Skeletal muscle tissue (tissue), 4 donors: Measurements from ENCODE around the gene ASF1B. TPM values are rescaled to one million over a fixed set of nuclear protein-coding genes. Genes with fewer than 3 reads are reported as not detected.
"Not testable (repeated sequence)": the region's sequence is repeated elsewhere in the genome, so short reads cannot be mapped to it uniquely, and the experiment has no call there.

Source experiments
- H3K27ac ChIP-seq: one replicate; pipeline ENCODE4 v1.7.0; 2013; ENCODE audit warnings: mild to moderate bottlenecking, low read depth, low read length, inconsistent platforms
- H3K27me3 ChIP-seq, 3 donors: one replicate each; pipeline ENCODE4 v1.7.0; 2013; ENCODE audit warnings: low read length in 3 of 3; ENCODE audit not compliant: control insufficient read depth in 3 of 3, insufficient read depth in 3 of 3
- H3K36me3 ChIP-seq, 3 donors: one replicate each; pipeline ENCODE4 v1.7.0; 2013; ENCODE audit warnings: low read length in 3 of 3; ENCODE audit not compliant: control insufficient read depth in 3 of 3, insufficient read depth in 3 of 3
- H3K4me1 ChIP-seq, 3 donors: one replicate each; pipeline ENCODE4 v1.7.0; 2013; ENCODE audit warnings: low read length in 3 of 3, mild to moderate bottlenecking in 3 of 3; ENCODE audit not compliant: control insufficient read depth in 3 of 3, insufficient read depth in 3 of 3
- H3K4me3 ChIP-seq, 3 donors: one replicate each; pipeline ENCODE4 v1.7.0; 2013; ENCODE audit warnings: low read length in 3 of 3
- H3K9ac ChIP-seq, 3 donors: one replicate each; pipeline ENCODE4 v1.7.0; 2013; ENCODE audit warnings: low read length in 3 of 3, mild to moderate bottlenecking in 3 of 3, moderate library complexity in 2 of 3, low read depth in 1 of 3
- H3K9me3 ChIP-seq, 3 donors: one replicate each; pipeline ENCODE4 v1.7.0; 2013; ENCODE audit warnings: low read length in 3 of 3; ENCODE audit not compliant: control insufficient read depth in 3 of 3
- total RNA-seq: library from RNA; depleted of rRNA; stranded (reverse); fragments of >200 nt; gene quantifications from one replicate; pipeline ENCODE4 v1.2.3, GENCODE V29; 2014
- donor health status: Osteomylitis.

The ASF1B gene
- 3.7 TPM for total RNA-seq

GRCh38 chr19:14136509-14137281 lies at the start of gene ASF1B:
ASF1B (minus strand) TSS chr19:14136589; CDS start chr19:14136456, 133 bp downstream.
- H3K9me3 ChIP-seq = no peaks in the 10 kb centered on the region

GRCh38 chr19:14185691-14186090 lies 49.3 kb upstream of the ASF1B start:
- not testable (repeated sequence) for H3K9ac ChIP-seq, H3K9me3 ChIP-seq, H3K27me3 ChIP-seq

More at GRCh38 chr19:14136509-14137281, at the start of gene ASF1B:
- Histone ChIP-seq H3K27ac (peak within 1 kb of the TSS; percentile 96), H3K9ac (peak within 1 kb of the TSS; percentile 71 to 83 (median 82)), H3K4me1 (peaks cover 15 to 39% (median 35%) of the 10 kb centered on the region in 3 donors), H3K4me3 (peak within 1 kb of the TSS; percentile 64 to 79 (median 77)), H3K27me3 (no peaks in the 10 kb centered on the region), H3K36me3 (no peaks in the 10 kb centered on the region)

GRCh38 chr19:14185158-14185557 lies 48.8 kb upstream of the ASF1B start:
- H3K9me3 ChIP-seq = no peaks in the 10 kb centered on the region
- no peaks in the 10 kb centered on the region for H3K36me3 ChIP-seq
- no peak overlapping the region for H3K9ac ChIP-seq
- H3K4me1 ChIP-seq = no peaks in the 10 kb centered on the region
- H3K4me3 ChIP-seq = no peak overlapping the region
- H3K27me3 ChIP-seq = no peaks in the 10 kb centered on the region
- no peak overlapping the region for H3K27ac ChIP-seq

More at GRCh38 chr19:14185691-14186090, 49.3 kb upstream of the ASF1B start:
- H3K27ac ChIP-seq, H3K36me3 ChIP-seq, H3K4me1 ChIP-seq, H3K4me3 ChIP-seq: not testable (repeated sequence)

GRCh38 chr19:14183741-14184350 lies 47.5 kb upstream of the ASF1B start:
- Histone ChIP-seq H3K27me3 (no peaks in the 10 kb centered on the region), H3K9me3 (no peaks in the 10 kb centered on the region), H3K9ac (no peak overlapping the region), H3K4me1 (no peaks in the 10 kb centered on the region), H3K4me3 (no peak overlapping the region), H3K27ac (no peak overlapping the region), H3K36me3 (no peaks in the 10 kb centered on the region)

DNA sequence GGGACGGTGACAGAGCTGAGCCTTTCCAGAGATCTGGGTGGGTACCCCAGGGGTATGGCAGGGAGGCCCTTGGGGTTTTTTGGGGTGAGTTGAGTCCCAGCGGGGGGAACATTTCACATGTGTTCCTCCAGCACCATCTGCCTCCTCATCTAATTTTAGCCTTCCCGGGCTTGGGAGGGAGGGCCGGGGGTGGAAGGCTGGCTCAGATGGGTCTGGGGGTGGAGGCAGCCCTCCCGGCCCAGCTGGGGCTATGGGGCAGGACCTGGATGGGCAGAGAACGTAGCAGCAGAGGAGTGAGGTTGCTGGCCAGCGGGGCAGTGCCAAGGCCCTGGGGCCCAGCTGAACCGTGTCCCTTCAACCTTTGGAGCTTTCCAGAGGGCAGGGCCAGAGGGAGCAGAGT lies 46.1 kb upstream of the ASF1B start:
- Histone ChIP-seq H3K9me3 (no peaks in the 10 kb centered on the region), H3K9ac (no peak overlapping the region), H3K4me3 (no peak overlapping the region), H3K36me3 (no peaks in the 10 kb centered on the region), H3K27me3 (no peaks in the 10 kb centered on the region), H3K27ac (no peak overlapping the region), H3K4me1 (no peaks in the 10 kb centered on the region)

DNA sequence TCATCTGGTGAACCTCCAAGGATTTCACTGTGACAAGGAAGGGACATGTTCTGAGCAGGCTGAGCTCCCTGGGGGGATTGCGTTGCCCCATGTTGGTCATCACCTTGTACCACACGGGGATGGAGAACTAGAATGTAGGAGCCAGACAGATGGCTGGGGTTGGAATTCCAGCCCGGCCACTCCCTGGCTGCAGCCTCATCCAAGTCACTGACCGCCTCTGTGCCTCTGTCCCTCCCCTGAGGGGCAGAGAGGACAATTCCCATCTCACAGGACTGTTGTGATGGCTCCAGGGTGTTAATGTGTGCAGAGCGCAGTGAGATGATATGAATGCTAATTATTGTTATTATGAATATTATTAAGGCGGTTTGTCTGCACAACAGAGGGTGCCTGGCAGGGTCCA lies 45.5 kb upstream of the ASF1B start:
- no peak overlapping the region for H3K4me3 ChIP-seq
- H3K4me1 ChIP-seq = no peaks in the 10 kb centered on the region
- no peak overlapping the region for H3K9ac ChIP-seq
- H3K36me3 ChIP-seq = no peaks in the 10 kb centered on the region
- no peak overlapping the region for H3K27ac ChIP-seq
- no peaks in the 10 kb centered on the region for H3K27me3 ChIP-seq
- H3K9me3 ChIP-seq = no peaks in the 10 kb centered on the region

- not testable (repeated sequence) for H3K9ac ChIP-seq, H3K4me3 ChIP-seq, H3K9me3 ChIP-seq, H3K4me1 ChIP-seq, H3K27ac ChIP-seq, H3K36me3 ChIP-seq, H3K27me3 ChIP-seq
These were observed 44.8 kb upstream of the ASF1B start for GRCh38 chr19:14181199-14181598.

GRCh38 chr19:14177496-14178074 lies 41.2 kb upstream of the ASF1B start:
- Histone ChIP-seq H3K27me3 (no peaks in the 10 kb centered on the region), H3K4me3 (no peak overlapping the region), H3K9me3 (no peaks in the 10 kb centered on the region), H3K9ac (no peak overlapping the region), H3K4me1 (no peaks in the 10 kb centered on the region), H3K27ac (no peak overlapping the region), H3K36me3 (no peaks in the 10 kb centered on the region)

- H3K4me1 ChIP-seq = no peaks in the 10 kb centered on the region
- no peak overlapping the region for H3K27ac ChIP-seq
- no peak overlapping the region for H3K4me3 ChIP-seq
- no peaks in the 10 kb centered on the region for H3K9me3 ChIP-seq
- no peak overlapping the region for H3K9ac ChIP-seq
- H3K27me3 ChIP-seq = no peaks in the 10 kb centered on the region
- peaks cover 0 to 5% (median 4%) of the 10 kb centered on the region in 3 donors for H3K36me3 ChIP-seq
These were observed 39.0 kb upstream of the ASF1B start for GRCh38 chr19:14175351-14175792.

DNA sequence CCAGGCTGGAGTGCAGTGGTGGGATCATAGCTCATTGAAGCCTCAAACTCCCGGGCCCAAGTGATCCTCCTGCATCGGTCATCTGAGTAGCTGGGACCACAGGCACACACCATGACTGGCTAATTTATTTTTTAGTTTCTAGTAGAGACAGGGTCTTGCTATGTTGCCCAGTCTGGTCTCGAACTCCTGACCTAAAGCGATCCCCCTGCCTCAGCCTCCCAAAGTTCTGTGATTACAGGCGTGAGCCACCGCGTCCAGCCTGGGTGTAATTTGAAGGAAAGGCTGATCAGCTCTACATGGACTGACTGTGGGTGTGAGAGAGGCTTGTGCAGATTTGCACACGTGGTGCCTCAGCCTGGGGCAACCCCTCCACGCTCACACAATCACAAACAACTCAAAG lies 38.5 kb upstream of the ASF1B start:
- Histone ChIP-seq H3K36me3 (peaks cover 0 to 10% (median 4%) of the 10 kb centered on the region in 3 donors), H3K9ac (no peak overlapping the region), H3K9me3 (no peaks in the 10 kb centered on the region), H3K4me1 (no peaks in the 10 kb centered on the region), H3K4me3 (no peak overlapping the region), H3K27me3 (no peaks in the 10 kb centered on the region), H3K27ac (no peak overlapping the region)
